Kidney (tissue), 14 donors: ENCODE data around the gene MYRFL. TPM values are rescaled to one million over a fixed set of nuclear protein-coding genes. Genes with fewer than 3 reads are reported as not detected.

Experiments used
- DNase-seq, 5 donors: peaks; one replicate each; pipeline ENCODE4 v3.0.0-alpha.2; 2013 to 2020
- FAIRE-seq: peaks from 2 replicates; lab custom pipeline; 2012; peaks lifted over from hg19 to GRCh38; lab: Jason Lieb, UNC
- H3K27ac ChIP-seq, 2 donors: one replicate each; pipeline ENCODE4 v1.7.0; 2013; ENCODE audit warnings: low read depth in 2 of 2, low read length in 2 of 2, inconsistent platforms in 1 of 2
- H3K27me3 ChIP-seq: one replicate; pipeline ENCODE4 v1.7.1; 2013; ENCODE audit warnings: low read length, inconsistent platforms; ENCODE audit not compliant: control insufficient read depth, insufficient read depth
- H3K36me3 ChIP-seq, 3 donors: one replicate each; pipeline versions ENCODE4 v1.7.0 to v1.7.1; 2013; ENCODE audit warnings: low read length in 3 of 3, control low read depth in 1 of 3, inconsistent platforms in 1 of 3; ENCODE audit not compliant: insufficient read depth in 3 of 3, control insufficient read depth in 2 of 3
- H3K4me1 ChIP-seq, 3 donors: one replicate each; pipeline versions ENCODE4 v1.7.0 to v1.7.1; 2013; ENCODE audit warnings: low read length in 3 of 3, inconsistent platforms in 1 of 3, low read depth in 1 of 3; ENCODE audit not compliant: control insufficient read depth in 2 of 3, insufficient read depth in 2 of 3
- H3K4me3 ChIP-seq, 3 donors: one replicate each; pipeline versions ENCODE4 v1.7.0 to v1.8.1; 2013; ENCODE audit warnings: low read length in 3 of 3, control low read depth in 1 of 3, inconsistent platforms in 1 of 3
- H3K9ac ChIP-seq, 3 donors: one replicate each; pipeline versions ENCODE4 v1.7.0 to v1.7.1; 2013; ENCODE audit warnings: low read length in 3 of 3, control low read depth in 1 of 3, inconsistent platforms in 1 of 3
- H3K9me3 ChIP-seq, 3 donors: one replicate each; pipeline versions ENCODE4 v1.7.0 to v1.7.1; 2013; ENCODE audit warnings: low read length in 3 of 3, control low read depth in 1 of 3, inconsistent platforms in 1 of 3; ENCODE audit not compliant: control insufficient read depth in 2 of 3, insufficient read depth in 1 of 3
- CTCF ChIP-seq: IDR thresholded peaks from 3 replicates; pipeline ENCODE4 v1.5.1; 2012; ENCODE audit warnings: mild to moderate bottlenecking, moderate library complexity, borderline replicate concordance; ENCODE audit not compliant: insufficient read depth; ENCODE audit errors: extremely low read depth
- intact Hi-C: fragments of 100-400 bp; cut with DNase I; formaldehyde crosslinking; loops from one replicate; pipeline ENCODE4 v1.11.1; 2022
- polyA plus RNA-seq: library from polyadenylated mRNA; stranded (reverse); fragments of 350-450 nt; fragmentation: Illumina TruSeq; extraction: RNeasy Lipid Tissue Mini Kit (QIAGEN cat#74804); gene quantifications from one replicate; pipeline ENCODE4 v1.2.3, GENCODE V29; 2014; ENCODE audit warnings: low read depth, low replicate concordance; ENCODE audit not compliant: insufficient read depth
- total RNA-seq: library from RNA; stranded (reverse); fragmentation: NEBNext Ultra II Directional; extraction: Animal tissue kit (Norgen Biotek cat#: 25700); gene quantifications from one replicate; pipeline ENCODE4 v1.2.1, GENCODE V29; 2021
- donor health status: control.
- donor health status: control.
- donor health status: control.
- donor health status: control.
- donor health status: control.
- donor health status: DM: yes; HTN: yes; CAD: no.
- donor health status: Normal renal cell carcinoma (clear cell type).

The MYRFL gene
- total and polyA plus RNA-seq, 2 donors from 2014 or later, result 0.82 to 1.6 TPM

DNA sequence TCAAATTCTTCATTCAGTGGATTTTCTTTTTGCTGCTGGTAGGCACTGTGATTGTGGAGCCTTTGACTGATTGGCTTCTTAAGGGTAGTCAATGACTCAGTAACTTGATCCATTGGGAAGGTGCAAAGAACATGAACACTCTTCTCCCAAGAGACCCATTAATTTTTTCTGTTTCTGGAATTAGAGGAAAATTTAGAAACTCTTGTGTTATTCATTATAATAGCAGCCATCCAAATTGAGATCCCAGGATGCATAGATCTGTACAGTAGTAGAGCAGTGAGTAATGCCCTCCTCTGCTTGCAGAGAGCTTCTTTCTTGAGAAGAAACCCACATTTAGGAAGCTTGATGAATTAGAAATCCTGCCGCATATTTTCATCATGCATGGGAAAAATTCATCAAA lies 63.9 kb downstream of the MYRFL start:
- Histone ChIP-seq H3K36me3 (peaks cover 0 to 2% (median 0%) of the 10 kb centered on the region in 3 donors), H3K27me3 (no peaks in the 10 kb centered on the region), H3K4me1 (peaks cover 0 to 6% (median 5%) of the 10 kb centered on the region in 3 donors), H3K9ac (no peak overlapping the region), H3K27ac (no peak overlapping the region), H3K9me3 (no peaks in the 10 kb centered on the region), H3K4me3 (no peak overlapping the region)
- intact Hi-C loops, result loop anchor here (10.0 kb wide), 1 partner anchor 846 kb away; no protein-coding TSS in a partner anchor
- FAIRE-seq (no peak), DNase-seq (no peak)
- no peak for TF ChIP-seq CTCF

- intact Hi-C loops, result loop anchor here (10.0 kb wide), 1 partner anchor 680 kb away; no protein-coding TSS in a partner anchor
- no peaks in the 10 kb centered on the region for H3K9me3 ChIP-seq
- H3K27me3 ChIP-seq, result no peaks in the 10 kb centered on the region
- DNase-seq (no peak), FAIRE-seq (no peak)
- H3K9ac ChIP-seq, result no peak overlapping the region
- no peak overlapping the region for H3K27ac ChIP-seq
- TF ChIP-seq CTCF, result no peak
- no peak overlapping the region for H3K4me3 ChIP-seq
- H3K4me1 ChIP-seq, result no peaks in the 10 kb centered on the region
- no peaks in the 10 kb centered on the region for H3K36me3 ChIP-seq
Observed at GRCh38 chr12:69894800-69895383, 69.9 kb downstream of the MYRFL start.

DNA sequence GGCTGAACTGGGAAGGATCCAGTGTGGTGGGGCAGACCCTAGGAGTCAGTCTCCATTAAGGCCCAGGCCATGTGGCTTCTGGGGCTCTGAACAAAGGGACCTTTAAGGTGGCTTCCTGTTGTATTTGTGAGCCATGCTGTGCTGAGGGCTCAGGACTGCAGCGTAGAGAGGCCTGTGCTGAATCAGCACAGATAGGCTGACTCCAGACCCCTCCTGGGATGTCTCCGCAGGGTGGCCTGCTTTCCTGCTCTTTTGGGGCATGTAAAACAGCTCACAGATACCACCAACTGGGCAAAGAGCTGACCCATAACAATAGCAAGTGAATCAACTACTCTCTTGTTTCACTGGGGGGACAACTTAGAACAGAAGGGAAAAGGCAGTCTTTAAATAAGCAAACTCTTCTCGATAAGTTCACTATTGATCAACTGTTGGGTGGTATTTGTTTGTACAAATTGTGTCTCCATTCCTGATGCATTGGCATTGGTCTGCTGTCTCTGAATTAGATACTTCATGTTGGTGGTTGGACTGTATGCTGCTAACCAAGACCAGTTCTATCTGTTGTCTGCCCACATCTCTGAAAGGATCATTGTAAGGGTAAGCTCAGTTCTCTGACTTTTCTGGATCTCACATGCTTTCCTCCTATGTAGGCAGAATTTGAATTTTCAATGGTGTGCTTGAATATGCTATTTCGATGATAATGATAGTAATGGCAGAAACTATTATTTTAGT lies 71.8 kb downstream of the MYRFL start:
- no peak overlapping the region for H3K9ac ChIP-seq
- FAIRE-seq, result no peak
- TF ChIP-seq CTCF, result no peak
- no peak overlapping the region for H3K4me3 ChIP-seq
- peaks cover 0 to 2% (median 0%) of the 10 kb centered on the region in 3 donors for H3K4me1 ChIP-seq
- H3K36me3 ChIP-seq, result no peaks in the 10 kb centered on the region
- DNase-seq, result no peak
- H3K9me3 ChIP-seq, result no peaks in the 10 kb centered on the region
- no peak overlapping the region for H3K27ac ChIP-seq
- intact Hi-C loops, result loop anchor here (10.0 kb wide), 1 partner anchor 678 kb away; no protein-coding TSS in a partner anchor
- H3K27me3 ChIP-seq, result no peaks in the 10 kb centered on the region
